Tibial nerve (tissue), 4 donors: ENCODE data around the gene ZNF496.

Experiments
- CTCF ChIP-seq, 5 experiments: fragments of 200-600 bp in 3 of 5; fragments of 450-650 bp in 2 of 5; sonication (generic) in 3 of 5; IDR thresholded peaks; one replicate each; pipeline ENCODE4 v1.5.1; 2016 to 2019; ENCODE audit warnings: antibody characterized with exemption in 5 of 5, mild to moderate bottlenecking in 3 of 5, moderate library complexity in 2 of 5
- EP300 ChIP-seq, 2 donors: sonication (generic); formaldehyde crosslinking; IDR thresholded peaks; one replicate each; pipeline ENCODE4 v1.6.1; 2017; ENCODE audit warnings: antibody characterized with exemption in 2 of 2, mild to moderate bottlenecking in 1 of 2
- POLR2A ChIP-seq, 2 donors: fragments of 450-650 bp; IDR thresholded peaks; one replicate each; pipeline ENCODE4 v1.6.1; 2017; ENCODE audit warnings: antibody characterized with exemption in 2 of 2, mild to moderate bottlenecking in 2 of 2, moderate library complexity in 2 of 2

GRCh38 chr1:247277191-247277590 lies 54.5 kb downstream of the ZNF496 start:
- TF ChIP-seq POLR2A (IDR thresholded peaks at IDR 0.05), result no peak
- TF ChIP-seq EP300 (IDR thresholded peaks at IDR 0.05), result no peak
- no peak for TF ChIP-seq CTCF (IDR thresholded peaks at IDR 0.05)
